Endothelial cell of umbilical vein (primary cell): ENCODE measurements around the gene GSG1L. TPM values are rescaled to one million over a fixed set of nuclear protein-coding genes. Genes with fewer than 3 reads are reported as not detected.

Experiments used
- BruUV-seq: library from RNA; stranded (reverse); fragments of 400-500 nt; replicated peaks from 2 replicates; lab custom pipeline; 2021; lab: Mats Ljungman, UMichigan
- CTCF ChIA-PET: fragments of 300-600, 350-600 bp; sonication (Branson Sonifier 250); formaldehyde crosslinking; loops from one replicate; lab custom pipeline; 2021; ENCODE audit warnings: antibody characterized with exemption, inconsistent platforms; lab: Charles Lee
- POLR2A ChIA-PET: fragments of 300-600, 350-600 bp; sonication (Branson Sonifier 250); formaldehyde crosslinking; loops from one replicate; lab custom pipeline; 2021; ENCODE audit warnings: antibody characterized with exemption, inconsistent platforms; lab: Charles Lee
- DNase-seq: peaks from one replicate; pipeline ENCODE4 v3.0.0-alpha.2; 2011; ENCODE audit warnings: low read depth, low spot score
- FAIRE-seq: peaks from 2 replicates; lab custom pipeline; 2011; peaks lifted over from hg19 to GRCh38; lab: Jason Lieb, UNC
- H2AFZ ChIP-seq: 2 replicates; pipeline ENCODE4 v1.6.0; 2012; ENCODE audit warnings: low read depth, low read length, control low read depth, inconsistent platforms
- H3K27ac ChIP-seq: 2 replicates; pipeline ENCODE4 v1.5.1; 2011; ENCODE audit warnings: low read depth, mild to moderate bottlenecking, control low read depth, low read length, moderate library complexity; ENCODE audit not compliant: insufficient read depth
- H3K27me3 ChIP-seq, 2 experiments: 2 replicates each; pipeline versions ENCODE4 v1.6.0 to v1.6.1; 2011; ENCODE audit warnings: low read length in 2 of 2, mixed read lengths in 1 of 2; ENCODE audit not compliant: control insufficient read depth in 2 of 2, insufficient read depth in 2 of 2
- H3K36me3 ChIP-seq, 2 experiments: 2 replicates in 1 of 2; 3 replicates in 1 of 2; pipeline ENCODE4 v1.5.1; 2011; ENCODE audit warnings: low read length in 2 of 2, mild to moderate bottlenecking in 1 of 2, moderate library complexity in 1 of 2; ENCODE audit not compliant: control insufficient read depth in 2 of 2, insufficient read depth in 2 of 2; ENCODE audit errors: extremely low read depth in 1 of 2
- H3K4me1 ChIP-seq: 3 replicates; pipeline ENCODE4 v1.5.1; 2011; ENCODE audit warnings: mild to moderate bottlenecking, low read length; ENCODE audit not compliant: control insufficient read depth, insufficient read depth; ENCODE audit errors: extremely low read depth
- H3K4me2 ChIP-seq: 2 replicates; pipeline ENCODE4 v1.6.1; 2011; ENCODE audit warnings: low read length, control low read depth, mixed read lengths; ENCODE audit not compliant: insufficient read depth
- H3K4me3 ChIP-seq, 3 experiments: fragments of 200-600 bp in 1 of 3; sonication (generic), shearing (Covaris generic) in 1 of 3; replicated peaks in 1 of 3; 2 replicates each; pipeline ENCODE4 v1.5.1; 2011 to 2016; ENCODE audit warnings: control low read depth in 3 of 3, low read length in 3 of 3, mild to moderate bottlenecking in 2 of 3, inconsistent platforms in 1 of 3, low read depth in 1 of 3, moderate library complexity in 1 of 3; ENCODE audit not compliant: insufficient read depth in 1 of 3
- H3K79me2 ChIP-seq: 2 replicates; pipeline ENCODE4 v1.6.0; 2012; ENCODE audit warnings: low read length, inconsistent platforms; ENCODE audit not compliant: control insufficient read depth, insufficient read depth
- H3K9ac ChIP-seq: replicated peaks from 2 replicates; pipeline ENCODE3; 2011; ENCODE audit warnings: low read length, control low read depth; ENCODE audit not compliant: insufficient read depth; ENCODE audit errors: extremely low read depth
- H3K9me1 ChIP-seq: replicated peaks from 3 replicates; pipeline ENCODE4 v1.6.0; 2011; ENCODE audit warnings: mild to moderate bottlenecking, low read length; ENCODE audit not compliant: control insufficient read depth, insufficient read depth; ENCODE audit errors: extremely low read depth
- H3K9me3 ChIP-seq: replicated peaks from 2 replicates; pipeline ENCODE4 v1.5.1; 2012; ENCODE audit warnings: low read length, inconsistent platforms; ENCODE audit not compliant: control insufficient read depth, insufficient read depth
- H4K20me1 ChIP-seq: replicated peaks from 2 replicates; pipeline ENCODE3; 2011; ENCODE audit warnings: mild to moderate bottlenecking, low read length; ENCODE audit not compliant: control insufficient read depth, insufficient read depth; ENCODE audit errors: extremely low read depth
- EZH2 ChIP-seq: IDR thresholded peaks from 2 replicates; pipeline ENCODE4 v1.6.1; 2012; ENCODE audit warnings: borderline replicate concordance, low read depth, mild to moderate bottlenecking, moderate library complexity, low read length, inconsistent platforms; ENCODE audit not compliant: severe bottlenecking
- FOS ChIP-seq: IDR thresholded peaks from 2 replicates; pipeline ENCODE4 v1.6.1; 2011; ENCODE audit warnings: mild to moderate bottlenecking, low read length, moderate library complexity, borderline replicate concordance; ENCODE audit not compliant: insufficient read depth
- GATA2 ChIP-seq: IDR thresholded peaks from 2 replicates; pipeline ENCODE4 v1.7.0; 2011; ENCODE audit warnings: low read depth, mild to moderate bottlenecking, moderate library complexity, mixed read lengths, low read length; ENCODE audit not compliant: insufficient read length, insufficient read depth
- JUN ChIP-seq: IDR thresholded peaks from 2 replicates; pipeline ENCODE4 v1.6.1; 2011; ENCODE audit warnings: borderline replicate concordance, low read depth; ENCODE audit not compliant: insufficient read length, insufficient read depth
- MYC ChIP-seq: IDR thresholded peaks from one replicate; pipeline ENCODE4 v1.6.1; 2011; ENCODE audit warnings: mild to moderate bottlenecking, low read depth, low read length
- POLR2A ChIP-seq: IDR thresholded peaks from 2 replicates; pipeline ENCODE4 v1.6.1; 2012; ENCODE audit warnings: low read depth, mild to moderate bottlenecking, control low read depth, low read length
- POLR2AphosphoS5 ChIP-seq: IDR thresholded peaks from 2 replicates; pipeline ENCODE4 v1.6.1; 2012; ENCODE audit warnings: low read depth, mild to moderate bottlenecking, control low read depth, low read length, moderate library complexity; ENCODE audit not compliant: insufficient read depth
- dilution Hi-C: fragments of 300-500 bp; cut with MboI; formaldehyde crosslinking; loops from one replicate; pipeline ENCODE4 v1.15.0; 2019; ENCODE audit warnings: low sequenced_read_pairs; ENCODE audit not compliant: extremely low pct_ligation_motif_present
- intact Hi-C: fragments of 100-400 bp; cut with micrococcal nuclease; formaldehyde crosslinking; loops from one replicate; pipeline ENCODE4 v1.10.0; 2022
- polyA plus RNA-seq, 4 experiments: library from polyadenylated mRNA; depleted of rRNA in 3 of 4; stranded (reverse) in 3 of 4; unstranded in 1 of 4; fragments of >200 nt; gene quantifications; 2 replicates each; pipeline versions ENCODE4 v1.2.1 to v1.2.3, GENCODE V29; 2011 to 2012; ENCODE audit warnings: missing spikeins in 1 of 4
- total RNA-seq: library from RNA; stranded (reverse); gene quantifications from 2 replicates; pipeline ENCODE4 v1.2.3, GENCODE V29; 2021
- TF ChIP-seq, protein P1 (sequence below): IDR thresholded peaks from 2 replicates; pipeline ENCODE4 v1.6.1; 2011; ENCODE audit not compliant: insufficient read depth, insufficient read length
- TF ChIP-seq, protein P2 (sequence below), 2 donors: IDR thresholded peaks; 1 replicate in 1 of 2; 2 replicates in 1 of 2; pipeline ENCODE4 v1.5.1; 2011; ENCODE audit warnings: low read length in 2 of 2, mild to moderate bottlenecking in 2 of 2, moderate library complexity in 2 of 2, control low read depth in 1 of 2, inconsistent platforms in 1 of 2, low read depth in 1 of 2; ENCODE audit not compliant: insufficient read depth in 1 of 2; ENCODE audit errors: extremely low read depth in 1 of 2

The GSG1L gene
- total and polyA plus RNA-seq, 2 donors (not counting 3 experiments of a cell fraction or from before 2014, with no cell fraction given): 0.06 TPM; not detected in 1

DNA sequence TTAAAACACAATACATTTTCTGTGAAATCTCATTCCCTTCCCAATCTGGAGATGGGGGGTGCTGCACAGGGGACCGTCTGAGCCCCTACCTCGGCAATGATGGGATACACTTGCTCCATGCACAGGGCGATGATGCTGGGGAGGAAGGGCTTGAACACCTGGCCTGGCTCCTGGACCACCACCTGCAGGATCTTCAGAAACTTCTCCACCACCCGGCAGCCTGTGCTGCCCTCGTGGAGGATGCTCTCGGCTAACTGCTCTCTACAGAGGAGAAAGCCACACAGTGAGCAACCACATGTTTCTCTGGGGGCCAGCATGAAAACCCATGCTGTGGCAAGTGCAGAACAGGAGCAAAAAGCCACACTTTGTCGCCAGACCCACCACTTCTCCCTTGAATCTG is 42.4 kb upstream of the GSG1L start:
- Histone ChIP-seq H3K27me3 (no peaks in the 10 kb centered on the region), H4K20me1 (no peaks in the 10 kb centered on the region), H3K9me1 (no peaks in the 10 kb centered on the region), H3K4me3 (no peak overlapping the region), H3K36me3 (peaks cover 25 to 69% of the 10 kb centered on the region in 2 experiments), H3K4me1 (no peaks in the 10 kb centered on the region), H3K9ac (no peak overlapping the region), H3K27ac (no peak overlapping the region), H3K9me3 (no peaks in the 10 kb centered on the region), H3K4me2 (no peak overlapping the region), H2AFZ (no peak overlapping the region), H3K79me2 (peaks cover 3% of the 10 kb centered on the region)
- intact Hi-C loops (no loop called here), dilution Hi-C loops (no loop called here)
- DNase-seq: no peak
- FAIRE-seq: no peak
- CTCF ChIA-PET: no interaction called here
- POLR2A ChIA-PET: no interaction called here
- TF ChIP-seq, protein P1, sequence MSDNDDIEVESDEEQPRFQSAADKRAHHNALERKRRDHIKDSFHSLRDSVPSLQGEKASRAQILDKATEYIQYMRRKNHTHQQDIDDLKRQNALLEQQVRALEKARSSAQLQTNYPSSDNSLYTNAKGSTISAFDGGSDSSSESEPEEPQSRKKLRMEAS: no peak
- TF ChIP-seq JUN (no peak), EZH2 (no peak), FOS (no peak), POLR2AphosphoS5 (no peak), MYC (no peak), POLR2A (no peak), GATA2 (no peak)
- TF ChIP-seq, protein P2, sequence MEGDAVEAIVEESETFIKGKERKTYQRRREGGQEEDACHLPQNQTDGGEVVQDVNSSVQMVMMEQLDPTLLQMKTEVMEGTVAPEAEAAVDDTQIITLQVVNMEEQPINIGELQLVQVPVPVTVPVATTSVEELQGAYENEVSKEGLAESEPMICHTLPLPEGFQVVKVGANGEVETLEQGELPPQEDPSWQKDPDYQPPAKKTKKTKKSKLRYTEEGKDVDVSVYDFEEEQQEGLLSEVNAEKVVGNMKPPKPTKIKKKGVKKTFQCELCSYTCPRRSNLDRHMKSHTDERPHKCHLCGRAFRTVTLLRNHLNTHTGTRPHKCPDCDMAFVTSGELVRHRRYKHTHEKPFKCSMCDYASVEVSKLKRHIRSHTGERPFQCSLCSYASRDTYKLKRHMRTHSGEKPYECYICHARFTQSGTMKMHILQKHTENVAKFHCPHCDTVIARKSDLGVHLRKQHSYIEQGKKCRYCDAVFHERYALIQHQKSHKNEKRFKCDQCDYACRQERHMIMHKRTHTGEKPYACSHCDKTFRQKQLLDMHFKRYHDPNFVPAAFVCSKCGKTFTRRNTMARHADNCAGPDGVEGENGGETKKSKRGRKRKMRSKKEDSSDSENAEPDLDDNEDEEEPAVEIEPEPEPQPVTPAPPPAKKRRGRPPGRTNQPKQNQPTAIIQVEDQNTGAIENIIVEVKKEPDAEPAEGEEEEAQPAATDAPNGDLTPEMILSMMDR (IDR thresholded peaks at IDR 0.05; ENCODE audit: extremely low read depth in 1 of 2, insufficient read depth in 1 of 2, low read depth in 1 of 2, low read length in 2 of 2): no peak
- no TSS peak for BruUV-seq
